Measurements from ENCODE around the gene TUG1.

Gene TUG1

GRCh38 chr22:30968924-30969531, at the start of gene TUG1:
Gene TUG1, plus strand, starts transcription at chr22:30969265.
- DNase-seq: peak; percentile 97 to 98

GRCh38 chr22:30919973-30920372, 49.1 kb upstream of the TUG1 start:
- DNase-seq: no peak

DNA sequence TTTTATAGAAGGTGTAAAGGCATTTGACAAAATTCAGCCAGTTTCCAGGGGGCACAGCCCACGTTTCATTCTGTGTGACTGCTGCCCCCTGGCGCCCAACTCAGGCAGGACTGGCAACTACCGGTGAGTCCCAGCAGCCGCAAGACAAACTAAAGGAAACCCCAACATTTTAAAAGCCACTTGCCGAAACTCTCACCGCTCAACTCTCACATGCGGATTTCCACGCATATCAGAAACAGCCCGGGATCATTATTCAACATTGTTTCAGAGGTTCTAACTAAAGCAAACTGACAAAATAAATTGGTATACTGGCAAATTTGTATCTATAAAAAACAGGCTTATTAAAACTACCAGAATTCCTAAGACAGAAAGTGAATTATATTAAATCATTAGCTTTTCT, 48.7 kb upstream of the TUG1 start:
- DNase-seq: peak; percentile 44 to 89

DNA sequence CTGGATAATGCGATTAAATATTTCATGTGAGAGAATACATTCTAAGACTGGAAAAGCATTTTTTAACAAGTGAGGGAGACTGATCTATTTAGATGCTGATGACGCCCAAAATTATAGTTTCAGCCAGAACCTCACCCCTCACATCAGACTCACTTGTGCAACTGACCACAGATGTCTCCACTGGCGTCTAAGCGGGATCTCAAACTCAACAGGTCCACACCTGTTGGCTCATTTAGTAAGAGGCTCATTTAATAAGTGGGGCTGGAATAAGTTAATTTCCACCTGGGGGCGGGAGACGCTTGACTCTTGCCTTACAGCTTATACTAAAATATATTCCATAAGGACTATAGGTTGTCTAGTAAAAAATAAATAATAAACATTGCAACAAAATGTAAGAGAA, 48.0 kb upstream of the TUG1 start:
- peak in 1 of 2 donors; percentile 2 for DNase-seq

GRCh38 chr22:30922151-30922611, 46.9 kb upstream of the TUG1 start:
- peak; percentile 40 to 53 for DNase-seq

DNA sequence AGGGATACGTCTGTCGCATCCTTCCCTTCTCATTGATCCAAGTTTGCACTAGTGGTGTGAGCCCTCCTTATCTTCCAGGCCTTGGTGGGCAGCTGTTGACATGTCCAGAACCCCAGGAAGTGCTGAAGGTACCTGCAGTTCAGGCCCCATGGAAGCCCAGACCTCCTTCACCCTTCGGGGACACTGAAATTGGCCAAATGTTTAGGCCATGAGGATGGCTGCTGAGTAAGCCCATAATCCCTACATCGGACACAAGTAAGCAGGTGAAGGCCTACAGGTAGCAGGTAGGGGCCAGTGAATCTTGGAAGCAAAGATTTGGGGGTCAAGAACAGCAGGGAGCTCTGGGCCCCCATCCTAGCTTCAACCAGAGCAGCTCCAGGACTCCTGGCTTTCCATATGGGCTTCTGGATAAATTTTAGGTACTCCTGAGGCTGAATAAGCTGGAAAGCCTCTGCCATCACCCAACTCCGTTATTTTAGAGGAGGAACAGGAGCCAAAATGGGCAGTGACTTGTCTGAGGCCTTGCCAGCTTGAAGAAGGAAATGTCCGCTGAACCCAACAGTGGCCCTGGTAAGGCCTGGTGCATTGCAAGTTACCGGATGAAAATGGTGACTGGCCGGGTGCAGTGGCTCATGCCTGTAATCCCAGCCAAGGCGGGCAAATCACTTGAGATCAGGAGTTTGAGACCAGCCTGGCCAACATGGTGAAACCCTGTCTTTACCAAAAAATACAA, 45.7 kb upstream of the TUG1 start:
- no peak for DNase-seq

GRCh38 chr22:30925667-30926066, 43.4 kb upstream of the TUG1 start:
- DNase-seq: no peak

DNA sequence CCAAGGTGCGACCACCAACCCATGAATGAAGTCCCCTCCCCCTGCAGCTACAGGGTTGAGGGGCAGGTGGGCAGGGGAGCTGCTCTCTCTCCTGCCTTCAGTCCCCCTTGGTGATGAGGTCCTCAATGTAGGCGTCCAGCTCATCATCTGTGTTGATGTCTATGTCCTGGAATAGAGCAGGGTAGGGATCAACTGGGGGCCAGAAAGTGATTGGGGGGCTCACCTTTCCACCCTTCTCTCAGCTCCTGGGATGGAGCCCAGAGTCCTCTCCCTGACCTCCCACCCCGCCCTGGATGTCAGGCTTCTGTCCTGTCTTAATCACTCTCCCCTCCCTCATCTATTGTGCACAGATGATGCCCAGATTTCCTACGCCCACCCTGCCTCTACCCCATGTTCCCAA, 42.4 kb upstream of the TUG1 start:
- no peak for DNase-seq

GRCh38 chr22:30927806-30928205, 41.3 kb upstream of the TUG1 start:
- DNase-seq: no peak

DNA sequence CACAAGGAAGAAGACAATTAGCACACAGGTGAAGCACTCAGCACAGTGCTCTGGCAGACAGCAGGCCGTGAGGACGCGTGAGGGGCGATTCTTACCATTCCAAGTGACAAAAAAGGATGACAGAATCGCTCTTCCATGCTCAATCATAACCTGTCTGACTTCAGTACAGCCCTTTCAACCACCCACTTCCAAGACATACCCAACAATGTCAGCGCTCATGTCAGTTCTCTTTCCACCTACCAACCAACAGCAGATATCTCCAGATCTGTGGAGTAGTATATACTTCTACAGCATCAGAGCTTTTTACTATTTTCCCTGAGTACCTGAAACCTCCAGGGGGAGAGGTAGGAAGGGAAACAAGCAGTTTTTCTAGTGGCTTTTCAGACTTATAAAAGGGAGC, 40.7 kb upstream of the TUG1 start:
- DNase-seq: no peak

GRCh38 chr22:30930228-30930627, 38.8 kb upstream of the TUG1 start:
- no peak for DNase-seq

DNA sequence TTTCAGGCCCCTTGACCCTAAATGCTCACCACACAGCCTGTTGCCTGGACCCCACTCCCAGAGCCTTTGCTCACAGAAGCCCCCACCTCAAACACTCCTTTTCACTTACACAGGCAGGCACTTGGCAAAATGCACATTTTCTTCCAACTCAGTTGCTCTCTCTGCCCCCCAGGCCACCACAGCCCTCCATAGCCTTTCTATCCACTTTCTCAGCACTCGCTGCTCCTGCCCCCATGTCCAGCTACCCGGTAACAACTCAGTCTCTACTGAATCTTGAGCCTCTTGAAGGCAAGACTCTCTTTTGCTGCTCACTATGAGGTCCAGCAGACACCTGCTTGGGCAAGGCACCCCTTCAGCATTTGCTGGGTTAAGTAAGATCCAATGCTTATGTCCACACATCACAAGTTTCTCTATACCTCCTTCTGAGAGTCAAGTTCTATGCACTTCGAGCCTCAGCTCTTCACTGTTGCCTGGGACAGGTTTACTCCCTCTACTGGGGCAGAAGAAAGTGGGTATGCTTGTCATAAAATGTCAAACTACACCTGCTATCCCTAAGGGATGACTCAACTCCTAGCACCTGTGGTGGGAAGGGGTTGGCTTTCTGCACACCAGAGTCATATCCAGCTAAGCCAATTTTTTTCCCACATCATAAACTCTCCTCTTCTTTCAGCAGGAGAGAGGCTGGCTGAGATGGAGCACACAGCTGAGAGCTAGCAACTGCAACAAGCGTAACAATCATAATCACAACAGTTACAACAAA, 37.3 kb upstream of the TUG1 start:
- DNase-seq: no peak

DNA sequence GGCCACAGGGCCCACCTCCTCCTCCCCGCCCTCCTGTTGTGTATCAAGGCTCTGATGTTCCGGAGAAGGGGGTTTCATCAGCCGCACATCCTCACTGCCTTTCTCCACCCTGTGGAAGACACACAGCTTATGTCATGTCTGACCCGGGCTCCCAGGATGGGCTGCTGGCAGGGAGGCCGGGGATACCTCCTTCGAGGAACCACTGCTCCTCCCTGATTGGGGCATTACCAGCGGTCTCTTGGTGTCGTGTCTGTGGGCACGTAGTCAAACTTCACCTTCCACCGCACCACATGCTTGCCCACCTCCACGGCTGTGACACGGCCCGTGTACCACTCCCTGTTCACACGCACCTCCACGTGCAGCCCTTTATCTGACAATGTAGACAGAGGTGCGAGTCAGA, 36.4 kb upstream of the TUG1 start:
- DNase-seq: no peak

- no peak for DNase-seq
Observed at GRCh38 chr22:30933457-30933856, 35.6 kb upstream of the TUG1 start.

DNA sequence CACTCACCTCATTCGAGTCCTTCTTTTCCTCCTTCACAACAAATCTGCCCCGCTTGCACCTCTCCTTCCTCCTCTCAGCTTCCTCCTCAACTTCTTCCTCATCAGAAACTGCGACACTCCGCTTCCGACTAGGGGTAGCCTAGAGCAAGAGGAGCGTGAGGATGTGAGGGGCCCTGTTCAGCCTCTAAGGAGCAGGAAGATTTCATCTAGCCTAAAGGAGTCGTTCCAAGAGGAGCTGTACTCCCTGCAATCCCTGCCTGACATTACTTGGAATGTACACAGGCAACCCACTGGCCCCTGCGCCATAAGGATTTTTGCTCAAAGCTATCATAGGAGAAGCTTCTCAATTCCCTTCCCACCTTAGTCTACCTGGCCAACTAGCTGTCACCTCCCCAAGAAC, 35.0 kb upstream of the TUG1 start:
- DNase-seq: no peak

GRCh38 chr22:30940685-30941362, 28.2 kb upstream of the TUG1 start:
- no peak for DNase-seq

GRCh38 chr22:30941363-30941740, 27.7 kb upstream of the TUG1 start:
- no peak for DNase-seq

DNA sequence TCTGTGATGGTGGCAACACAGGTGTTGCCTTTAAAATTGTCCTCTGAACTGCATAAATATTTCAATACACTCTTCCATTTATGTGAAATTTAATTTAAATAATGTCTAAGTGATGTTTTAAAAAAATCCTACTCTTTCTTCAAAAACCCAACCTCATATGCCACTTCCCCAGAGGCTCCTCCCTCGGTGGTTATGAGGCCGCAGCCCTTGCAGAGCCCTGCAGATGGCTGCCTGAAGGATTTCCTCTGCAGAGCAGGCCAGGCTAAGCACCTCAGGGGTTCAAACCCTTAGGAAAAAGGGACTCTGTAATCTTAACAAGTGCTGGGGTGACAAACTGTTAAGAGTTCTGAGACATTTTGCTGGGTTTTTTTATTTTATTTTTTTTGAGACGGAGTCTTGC, 25.7 kb upstream of the TUG1 start:
- DNase-seq: no peak

DNA sequence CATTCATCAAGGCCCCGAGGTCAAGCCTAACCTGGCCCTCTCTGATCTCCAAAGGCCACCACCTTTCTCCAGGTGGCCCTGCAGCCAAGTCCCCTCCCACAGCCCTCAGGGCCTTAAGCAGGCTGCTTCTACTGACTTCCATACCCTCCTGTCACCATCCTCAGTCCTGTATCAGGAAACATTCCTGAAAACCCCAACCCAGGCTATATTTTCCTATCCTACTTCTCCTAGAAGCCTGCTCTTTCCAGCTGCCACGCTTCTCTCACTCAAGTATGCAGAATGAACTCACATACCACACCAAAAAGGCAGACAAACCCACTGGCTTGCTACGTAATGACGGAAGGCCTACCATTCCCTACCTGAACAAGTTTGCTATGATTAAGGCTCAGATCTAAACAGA, 24.1 kb upstream of the TUG1 start:
- no peak for DNase-seq

DNA sequence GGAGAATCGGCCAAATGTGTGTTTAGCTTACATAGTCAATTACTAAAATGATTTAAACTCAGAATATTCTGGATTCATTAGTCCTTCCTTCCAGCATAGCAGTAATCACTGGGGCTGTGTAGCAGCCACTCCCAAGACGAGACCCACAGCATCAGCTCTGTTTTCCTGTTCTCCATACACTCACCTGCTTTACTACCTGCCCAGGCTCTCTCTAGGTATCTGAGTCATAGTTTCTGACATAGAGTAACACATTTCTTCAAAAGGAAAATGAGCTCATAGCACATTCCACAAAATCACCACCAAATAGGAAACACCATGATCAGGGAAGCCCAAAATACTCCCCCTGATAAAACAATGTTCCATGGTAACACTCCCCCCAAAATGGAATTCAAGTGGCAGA, 23.4 kb upstream of the TUG1 start:
- no peak for DNase-seq

DNA sequence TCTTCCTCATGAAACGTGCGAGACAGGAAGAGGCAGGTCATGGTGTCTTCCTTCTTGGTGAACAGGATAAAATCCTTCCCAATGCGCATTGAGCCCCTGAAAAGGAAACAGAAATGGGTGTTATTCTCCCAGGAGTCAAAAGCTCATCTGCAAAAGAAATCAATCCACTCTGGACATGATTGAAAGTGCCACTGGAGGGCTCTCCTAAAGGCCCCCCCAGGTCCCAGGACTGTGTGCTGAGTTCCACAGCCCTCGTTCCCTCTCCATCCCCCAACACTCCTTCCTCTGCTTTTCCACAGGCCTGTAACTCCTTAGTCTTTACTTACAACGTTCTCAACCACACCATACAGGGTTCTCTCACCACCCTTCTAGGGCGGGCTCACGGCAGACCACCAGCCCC, 22.7 kb upstream of the TUG1 start:
- DNase-seq: no peak

- no peak for DNase-seq
Observed at GRCh38 chr22:30947173-30947815, 21.8 kb upstream of the TUG1 start.

Data from inflammatory macrophage treated with lipopolysaccharide for 1 hour (primary cell).